H9 (cell line): ENCODE measurements around the gene COPB2. TPM values are rescaled to one million over a fixed set of nuclear protein-coding genes. Genes with fewer than 3 reads are reported as not detected.

Source experiments
- DNase-seq: peaks from one replicate; pipeline ENCODE4 v3.0.0-alpha.2; 2017
- H2AFZ ChIP-seq: one replicate; pipeline ENCODE4 v1.6.1; 2013; ENCODE audit warnings: mild to moderate bottlenecking, low read length, control low read depth, moderate library complexity
- H2AK5ac ChIP-seq: 2 replicates; pipeline ENCODE4 v1.6.1; 2013; ENCODE audit warnings: low read length, control low read depth, mixed read lengths; ENCODE audit not compliant: insufficient read length
- H2BK120ac ChIP-seq: one replicate; pipeline ENCODE4 v1.6.1; 2013; ENCODE audit warnings: low read depth, mild to moderate bottlenecking, low read length, control low read depth, inconsistent platforms; ENCODE audit not compliant: poor library complexity, severe bottlenecking
- H2BK12ac ChIP-seq: 2 replicates; pipeline ENCODE4 v1.6.1; 2013; ENCODE audit warnings: low read length, control low read depth, mixed read lengths, low read depth; ENCODE audit not compliant: insufficient read length
- H2BK15ac ChIP-seq: 2 replicates; pipeline ENCODE4 v1.6.1; 2013; ENCODE audit warnings: low read depth, low read length, control low read depth
- H2BK20ac ChIP-seq: one replicate; pipeline ENCODE4 v1.6.1; 2013; ENCODE audit warnings: low read depth, mild to moderate bottlenecking, low read length, control low read depth, inconsistent platforms; ENCODE audit not compliant: poor library complexity, severe bottlenecking
- H2BK5ac ChIP-seq: 2 replicates; pipeline ENCODE4 v1.6.1; 2013; ENCODE audit warnings: low read length, control low read depth, mixed read lengths; ENCODE audit not compliant: insufficient read length
- H3K14ac ChIP-seq: 2 replicates; pipeline ENCODE4 v1.6.1; 2013; ENCODE audit warnings: low read length, control low read depth; ENCODE audit not compliant: insufficient read depth
- H3K18ac ChIP-seq: 2 replicates; pipeline ENCODE4 v1.6.1; 2013; ENCODE audit warnings: low read depth, mild to moderate bottlenecking, mixed read lengths, low read length, control low read depth; ENCODE audit not compliant: insufficient read length
- H3K23ac ChIP-seq: 2 replicates; pipeline ENCODE4 v1.6.1; 2013; ENCODE audit warnings: low read length, control low read depth, mixed read lengths, low read depth; ENCODE audit not compliant: insufficient read length
- H3K23me2 ChIP-seq: 2 replicates; pipeline ENCODE4 v1.6.1; 2013; ENCODE audit warnings: low read depth, mild to moderate bottlenecking, mixed read lengths, low read length, control low read depth; ENCODE audit not compliant: insufficient read length, poor library complexity, severe bottlenecking
- H3K27ac ChIP-seq: 2 replicates; pipeline ENCODE4 v1.5.1; 2013; ENCODE audit warnings: low read length, control low read depth, mixed read lengths, low read depth; ENCODE audit not compliant: insufficient read length
- H3K27me3 ChIP-seq: 2 replicates; pipeline ENCODE4 v1.6.1; 2013; ENCODE audit warnings: low read length, control low read depth, inconsistent platforms; ENCODE audit not compliant: insufficient read depth
- H3K4ac ChIP-seq: 2 replicates; pipeline ENCODE4 v1.6.1; 2013; ENCODE audit warnings: low read depth, mild to moderate bottlenecking, control low read depth, inconsistent platforms, low read length, moderate library complexity
- H3K4me1 ChIP-seq: 2 replicates; pipeline ENCODE4 v1.6.1; 2013; ENCODE audit warnings: low read length, control low read depth, inconsistent platforms; ENCODE audit not compliant: insufficient read depth
- H3K4me2 ChIP-seq: 2 replicates; pipeline ENCODE4 v1.6.1; 2013; ENCODE audit warnings: low read length, control low read depth, mixed read lengths; ENCODE audit not compliant: insufficient read length, insufficient read depth
- H3K56ac ChIP-seq: 2 replicates; pipeline ENCODE4 v1.6.1; 2013; ENCODE audit warnings: low read depth, mild to moderate bottlenecking, mixed read lengths, low read length, control low read depth; ENCODE audit not compliant: insufficient read length
- H3K79me1 ChIP-seq: 2 replicates; pipeline ENCODE4 v1.6.1; 2013; ENCODE audit warnings: low read depth, mild to moderate bottlenecking, moderate library complexity, low read length, control low read depth, inconsistent platforms; ENCODE audit not compliant: insufficient read depth, poor library complexity, severe bottlenecking
- H3K79me2 ChIP-seq: 2 replicates; pipeline ENCODE4 v1.6.1; 2013; ENCODE audit warnings: low read length, control low read depth, inconsistent platforms; ENCODE audit not compliant: insufficient read depth
- H3K9ac ChIP-seq: 2 replicates; pipeline ENCODE4 v1.6.1; 2013; ENCODE audit warnings: low read length, control low read depth, mixed read lengths; ENCODE audit not compliant: insufficient read length; ENCODE audit errors: extremely low read depth
- H3K9me3 ChIP-seq: one replicate; pipeline ENCODE4 v1.6.1; 2013; ENCODE audit warnings: low read depth, low read length, inconsistent platforms; ENCODE audit not compliant: control insufficient read depth
- H3T11ph ChIP-seq: one replicate; pipeline ENCODE4 v1.6.1; 2013; ENCODE audit warnings: mild to moderate bottlenecking, low read length, control low read depth, inconsistent platforms
- H4K20me1 ChIP-seq: one replicate; pipeline ENCODE4 v1.6.1; 2013; ENCODE audit not compliant: control insufficient read depth, insufficient read length, insufficient read depth
- H4K5ac ChIP-seq: 2 replicates; pipeline ENCODE4 v1.6.1; 2013; ENCODE audit warnings: low read depth, mild to moderate bottlenecking, mixed read lengths, low read length, control low read depth; ENCODE audit not compliant: insufficient read length
- H4K8ac ChIP-seq: replicated peaks from 2 replicates; pipeline ENCODE4 v1.6.1; 2013; ENCODE audit warnings: low read length, control low read depth, mixed read lengths, low read depth; ENCODE audit not compliant: insufficient read length
- H4K91ac ChIP-seq: 2 replicates; pipeline ENCODE4 v1.6.1; 2013; ENCODE audit warnings: low read depth, mild to moderate bottlenecking, moderate library complexity, mixed read lengths, low read length, control low read depth; ENCODE audit not compliant: insufficient read length
- H3K27ac Mint-ChIP-seq, 3 experiments: 2 replicates in 2 of 3; 3 replicates in 1 of 3; pipeline ENCODE4 v1.8.0; 2020 to 2021; ENCODE audit warnings: mixed read lengths in 3 of 3, mild to moderate bottlenecking in 1 of 3, moderate library complexity in 1 of 3
- H3K27me3 Mint-ChIP-seq: 2 replicates; pipeline ENCODE4 v1.8.0; 2021; ENCODE audit warnings: low read depth, mild to moderate bottlenecking, moderate library complexity, mixed read lengths
- H3K36me3 Mint-ChIP-seq, 3 experiments: 2 replicates in 2 of 3; 3 replicates in 1 of 3; pipeline ENCODE4 v1.8.0; 2020 to 2021; ENCODE audit warnings: low read depth in 3 of 3, mixed read lengths in 3 of 3; ENCODE audit not compliant: insufficient read depth in 1 of 3
- H3K4me1 Mint-ChIP-seq, 2 experiments: 2 replicates each; pipeline ENCODE4 v1.8.0; 2020; ENCODE audit warnings: mixed read lengths in 2 of 2
- H3K4me3 Mint-ChIP-seq, 2 experiments: 2 replicates in 1 of 2; 3 replicates in 1 of 2; pipeline ENCODE4 v1.8.0; 2020 to 2021; ENCODE audit warnings: mild to moderate bottlenecking in 2 of 2, mixed read lengths in 2 of 2, moderate library complexity in 1 of 2
- H3K9me3 Mint-ChIP-seq, 2 experiments: 2 replicates in 1 of 2; 3 replicates in 1 of 2; pipeline ENCODE4 v1.8.0; 2020; ENCODE audit warnings: mild to moderate bottlenecking in 2 of 2, mixed read lengths in 2 of 2, moderate library complexity in 1 of 2
- CTCF ChIP-seq: fragments of 200-600 bp; sonication (generic); conservative IDR thresholded peaks from 3 replicates; pipeline ENCODE4 v1.8.0; 2021; ENCODE audit warnings: antibody characterized with exemption, mild to moderate bottlenecking
- WGBS: extraction: QIAGEN DNeasy Blood & Tissue Kit; methylation state at CpG from one replicate; pipeline ENCODE4 v1.1.7; 2013; ENCODE audit warnings: missing lambda C conversion rate, low lambda C conversion rate, mixed read lengths; ENCODE audit not compliant: insufficient read length; ENCODE audit errors: extremely low coverage; 5-methylcytosine and 5-hydroxymethylcytosine counted together
- total RNA-seq: library from RNA; stranded (reverse); gene quantifications from 2 replicates; pipeline ENCODE4 v1.2.1, GENCODE V29; 2021

Gene COPB2
- total RNA-seq, 1 experiment from 2014 or later = 121 TPM

DNA sequence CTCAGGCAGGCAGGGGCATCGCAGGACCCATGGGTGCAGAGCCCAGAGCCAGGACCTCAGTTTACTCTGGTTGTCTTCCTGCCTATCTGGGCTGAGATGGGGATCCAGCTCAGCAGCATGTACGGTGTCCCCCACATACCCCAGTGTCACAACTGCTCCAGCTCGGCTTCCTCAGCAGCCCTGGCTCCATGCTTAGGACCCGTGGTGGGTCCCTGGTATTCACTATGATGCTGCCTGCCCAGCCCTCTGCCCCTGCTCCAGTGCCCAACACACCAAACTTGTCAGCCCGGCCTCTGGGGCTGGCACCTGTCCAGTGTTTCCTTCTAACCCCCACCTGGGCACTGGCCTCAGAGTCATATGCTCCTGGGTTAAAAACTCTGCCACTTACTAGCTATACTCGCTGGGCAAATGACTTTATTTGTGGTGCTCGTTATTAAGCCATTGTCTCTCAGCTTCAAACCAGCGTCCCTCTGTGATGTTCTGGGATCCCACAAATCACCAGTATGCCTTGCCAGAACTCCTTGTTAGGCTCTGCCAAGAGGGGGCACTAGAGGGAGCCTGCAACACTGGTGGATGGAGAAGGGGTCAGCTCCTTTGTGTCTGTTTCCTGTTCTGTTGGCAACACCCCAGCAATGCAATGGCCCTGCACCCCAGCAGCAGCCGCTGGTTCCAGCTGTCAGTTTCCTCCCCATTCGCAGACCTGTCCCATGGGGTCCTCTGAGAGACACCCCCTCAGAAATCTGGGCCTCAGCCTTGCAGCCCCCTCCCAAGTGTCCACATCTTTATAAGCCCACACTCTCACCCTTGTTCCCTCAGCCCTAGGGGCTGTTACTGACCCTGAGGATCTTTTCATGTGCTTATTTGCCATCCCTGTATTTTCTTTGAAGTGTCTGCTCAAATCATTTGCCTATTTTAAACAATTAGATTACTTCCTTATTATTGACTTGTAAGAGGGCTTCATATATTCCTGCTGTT is 69.7 kb downstream of the COPB2 start:
- Histone ChIP-seq H4K20me1 (no peaks in the 10 kb centered on the region), H3K23me2 (no peaks in the 10 kb centered on the region), H4K5ac (no peak overlapping the region), H4K8ac (no peak overlapping the region), H3K18ac (no peak overlapping the region), H3K9ac (no peak overlapping the region), H3K79me2 (no peaks in the 10 kb centered on the region), H3T11ph (no peak overlapping the region), H2BK15ac (no peak overlapping the region), H3K4me2 (no peak overlapping the region), H3K4me1 (no peaks in the 10 kb centered on the region), H2BK20ac (no peak overlapping the region), H2BK120ac (no peak overlapping the region), H3K27ac (no peak overlapping the region), H3K79me1 (no peaks in the 10 kb centered on the region), H2AK5ac (no peak overlapping the region), H2BK5ac (no peak overlapping the region), H3K9me3 (no peaks in the 10 kb centered on the region), H4K91ac (no peak overlapping the region), H2BK12ac (no peak overlapping the region), H3K27me3 (no peaks in the 10 kb centered on the region), H3K14ac (no peak overlapping the region; the same call in 1 of the 2 replicates), H3K23ac (no peak overlapping the region), H2AFZ (peak overlapping the region; percentile 83), H3K4ac (no peak overlapping the region), H3K56ac (no peak overlapping the region)
- Mint-ChIP-seq H3K36me3 (no peaks in the 10 kb centered on the region; a peak in 1 of 7 replicates), H3K4me3 (no peak overlapping the region), H3K27me3 (peaks cover 50% of the 10 kb centered on the region), H3K9me3 (no peaks in the 10 kb centered on the region), H3K4me1 (peaks cover 6 to 9% of the 10 kb centered on the region in 2 experiments), H3K27ac (peak overlapping the region in 2 of 3 experiments; percentile 45 to 91; a peak in 1 of 7 replicates)
- peak; percentile 86 for DNase-seq
- WGBS = no CpG with 5 or more reads among the region's 10 CpGs
- TF ChIP-seq CTCF = peak; percentile 78
